H1 (cell line): ENCODE data around the gene TLCD3A. TPM values are rescaled to one million over a fixed set of nuclear protein-coding genes. Genes with fewer than 3 reads are reported as not detected.

Experiments
- CTCF ChIA-PET: fragments of 300-600 bp; sonication (Branson Sonifier 250); formaldehyde crosslinking; loops from one replicate; lab custom pipeline; 2021; ENCODE audit not compliant: partially characterized antibody; lab: Charles Lee
- POLR2A ChIA-PET: fragments of 300-600 bp; sonication (Branson Sonifier 250); formaldehyde crosslinking; loops from one replicate; lab custom pipeline; 2021; ENCODE audit warnings: inconsistent platforms; ENCODE audit not compliant: partially characterized antibody; lab: Charles Lee
- DNase-seq, 2 experiments: peaks; one replicate each; pipeline versions ENCODE4 v3.0.0 to v3.0.0-alpha.2; 2010 to 2022; ENCODE audit warnings: low spot score in 2 of 2, low read depth in 1 of 2, mixed read lengths in 1 of 2
- FAIRE-seq: peaks from 2 replicates; lab custom pipeline; 2011; peaks lifted over from hg19 to GRCh38; lab: Jason Lieb, UNC
- H2AFZ ChIP-seq: 2 replicates; pipeline ENCODE4 v1.8.1; 2012; ENCODE audit warnings: low read length, inconsistent platforms
- H2AK5ac ChIP-seq: 2 replicates; pipeline ENCODE4 v1.6.1; 2013; ENCODE audit warnings: low read depth, low read length
- H2BK120ac ChIP-seq: replicated peaks from 2 replicates; pipeline ENCODE3; 2013; ENCODE audit warnings: low read depth, low read length, inconsistent platforms
- H2BK12ac ChIP-seq: 2 replicates; pipeline ENCODE4 v1.6.1; 2013; ENCODE audit warnings: low read depth, low read length
- H2BK15ac ChIP-seq: 2 replicates; pipeline ENCODE4 v1.6.1; 2013; ENCODE audit warnings: low read length
- H2BK20ac ChIP-seq: 2 replicates; pipeline ENCODE4 v1.6.1; 2013; ENCODE audit warnings: low read length
- H2BK5ac ChIP-seq: 2 replicates; pipeline ENCODE4 v1.6.1; 2013; ENCODE audit warnings: low read depth, low read length
- H3K14ac ChIP-seq: 2 replicates; pipeline ENCODE4 v1.6.1; 2013; ENCODE audit warnings: inconsistent platforms; ENCODE audit not compliant: insufficient read length
- H3K18ac ChIP-seq: 2 replicates; pipeline ENCODE4 v1.6.1; 2013; ENCODE audit warnings: low read length; ENCODE audit errors: extremely low read depth
- H3K23ac ChIP-seq: 2 replicates; pipeline ENCODE4 v1.6.1; 2013; ENCODE audit warnings: inconsistent platforms; ENCODE audit not compliant: insufficient read length
- H3K23me2 ChIP-seq: 2 replicates; pipeline ENCODE4 v1.6.1; 2013; ENCODE audit warnings: low read depth, low read length
- H3K27ac ChIP-seq: 2 replicates; pipeline ENCODE4 v1.6.1; 2011; ENCODE audit warnings: low read depth, low read length, inconsistent platforms
- H3K27me3 ChIP-seq, 4 experiments: replicated peaks in 1 of 4; 1 replicate in 1 of 4; 2 replicates in 3 of 4; pipeline versions ENCODE4 v1.6.1 to v1.8.1; 2011 to 2013; ENCODE audit warnings: low read length in 3 of 4, mild to moderate bottlenecking in 3 of 4, inconsistent platforms in 2 of 4, mixed read lengths in 2 of 4, moderate library complexity in 1 of 4; ENCODE audit not compliant: control insufficient read depth in 3 of 4, insufficient read depth in 3 of 4; ENCODE audit errors: extremely low read depth in 1 of 4
- H3K36me3 ChIP-seq, 4 experiments: 2 replicates each; pipeline versions ENCODE4 v1.6.1 to v1.8.1; 2011 to 2013; ENCODE audit warnings: mild to moderate bottlenecking in 4 of 4, low read length in 3 of 4, moderate library complexity in 2 of 4, control low read depth in 1 of 4, inconsistent platforms in 1 of 4; ENCODE audit not compliant: insufficient read depth in 4 of 4, control insufficient read depth in 2 of 4
- H3K4ac ChIP-seq: replicated peaks from 2 replicates; pipeline ENCODE3; 2013; ENCODE audit warnings: low read length, low read depth, mixed read lengths, inconsistent platforms; ENCODE audit not compliant: insufficient read length
- H3K4me1 ChIP-seq, 4 experiments: replicated peaks in 1 of 4; 1 replicate in 1 of 4; 2 replicates in 3 of 4; pipeline versions ENCODE4 v1.6.1 to v1.8.1; 2011 to 2013; ENCODE audit warnings: low read length in 3 of 4, inconsistent platforms in 2 of 4, mixed read lengths in 1 of 4; ENCODE audit not compliant: insufficient read depth in 4 of 4, control insufficient read depth in 3 of 4
- H3K4me2 ChIP-seq, 2 experiments: 2 replicates each; pipeline versions ENCODE4 v1.6.1 to v1.8.1; 2011 to 2013; ENCODE audit warnings: low read depth in 2 of 2, low read length in 2 of 2, control low read depth in 1 of 2, inconsistent platforms in 1 of 2, mild to moderate bottlenecking in 1 of 2; ENCODE audit not compliant: insufficient read depth in 1 of 2
- H3K4me3 ChIP-seq, 4 experiments: fragments of 200-600, 300-600 bp in 1 of 4; sonication (generic), shearing (Covaris generic), sonication (Bioruptor Twin) in 1 of 4; 2 replicates each; pipeline versions ENCODE4 v1.5.1 to v1.8.1; 2011 to 2016; ENCODE audit warnings: low read length in 4 of 4, low read depth in 3 of 4, control low read depth in 2 of 4, inconsistent platforms in 2 of 4, mild to moderate bottlenecking in 2 of 4, mixed read lengths in 1 of 4, moderate library complexity in 1 of 4; ENCODE audit not compliant: insufficient read depth in 2 of 4; ENCODE audit errors: extremely low read depth in 1 of 4
- H3K56ac ChIP-seq: replicated peaks from 2 replicates; pipeline ENCODE3; 2013; ENCODE audit warnings: low read depth, mild to moderate bottlenecking, mixed read lengths, low read length, inconsistent platforms; ENCODE audit not compliant: insufficient read length
- H3K79me1 ChIP-seq: 2 replicates; pipeline ENCODE4 v1.6.1; 2013; ENCODE audit warnings: low read depth, low read length, control low read depth
- H3K79me2 ChIP-seq, 2 experiments: 2 replicates each; pipeline versions ENCODE4 v1.6.1 to v1.8.1; 2012 to 2013; ENCODE audit warnings: low read length in 2 of 2, mild to moderate bottlenecking in 2 of 2, inconsistent platforms in 1 of 2; ENCODE audit not compliant: insufficient read depth in 2 of 2, control insufficient read depth in 1 of 2
- H3K9ac ChIP-seq, 4 experiments: replicated peaks in 1 of 4; 1 replicate in 1 of 4; 2 replicates in 3 of 4; pipeline versions ENCODE4 v1.6.1 to v1.8.1; 2011 to 2013; ENCODE audit warnings: low read depth in 3 of 4, low read length in 3 of 4, control low read depth in 2 of 4, mild to moderate bottlenecking in 2 of 4, moderate library complexity in 2 of 4, inconsistent platforms in 1 of 4; ENCODE audit errors: extremely low read depth in 1 of 4
- H3K9me3 ChIP-seq, 2 experiments: 2 replicates each; pipeline versions ENCODE4 v1.6.1 to v1.8.1; 2012 to 2013; ENCODE audit warnings: mild to moderate bottlenecking in 2 of 2, moderate library complexity in 2 of 2, control low read depth in 1 of 2, inconsistent platforms in 1 of 2, low read depth in 1 of 2, low read length in 1 of 2, mixed read lengths in 1 of 2; ENCODE audit not compliant: insufficient read depth in 2 of 2
- H4K20me1 ChIP-seq, 2 experiments: replicated peaks in 1 of 2; 2 replicates each; pipeline versions ENCODE3 to v1.8.1; 2011 to 2013; ENCODE audit warnings: inconsistent platforms in 2 of 2, low read length in 2 of 2, mild to moderate bottlenecking in 1 of 2; ENCODE audit not compliant: insufficient read depth in 2 of 2, control insufficient read depth in 1 of 2
- H4K5ac ChIP-seq: 2 replicates; pipeline ENCODE4 v1.6.1; 2013; ENCODE audit warnings: low read length, low read depth, mixed read lengths, inconsistent platforms; ENCODE audit not compliant: insufficient read length
- H4K8ac ChIP-seq: 2 replicates; pipeline ENCODE4 v1.8.0; 2013; ENCODE audit warnings: mild to moderate bottlenecking, moderate library complexity, low read length, inconsistent platforms; ENCODE audit not compliant: insufficient read depth; ENCODE audit errors: extremely low read depth
- H4K91ac ChIP-seq: replicated peaks from 2 replicates; pipeline ENCODE3; 2013; ENCODE audit warnings: low read length, mixed read lengths, inconsistent platforms; ENCODE audit not compliant: insufficient read length
- BACH1 ChIP-seq: IDR thresholded peaks from 2 replicates; pipeline ENCODE4 v1.6.1; 2012; ENCODE audit warnings: low read length, improper control_type of control experiment
- BRCA1 ChIP-seq: IDR thresholded peaks from 2 replicates; pipeline ENCODE4 v1.6.1; 2012; ENCODE audit warnings: low read depth, low read length, improper control_type of control experiment
- CEBPB ChIP-seq: IDR thresholded peaks from 2 replicates; pipeline ENCODE4 v1.6.1; 2012; ENCODE audit warnings: low read depth, low read length
- CTCF ChIP-seq, 3 experiments: IDR thresholded peaks; 1 replicate in 2 of 3; 2 replicates in 1 of 3; pipeline versions ENCODE4 v1.5.1 to v1.6.1; 2011; ENCODE audit warnings: low read length in 3 of 3, mild to moderate bottlenecking in 3 of 3, inconsistent platforms in 2 of 3, low read depth in 1 of 3, moderate library complexity in 1 of 3; ENCODE audit not compliant: insufficient read depth in 1 of 3; ENCODE audit errors: control extremely low read depth in 1 of 3
- E2F6 ChIP-seq: IDR thresholded peaks from 2 replicates; pipeline ENCODE4 v1.6.1; 2012; ENCODE audit warnings: inconsistent platforms
- EZH2 ChIP-seq: fragments of 200-600 bp; sonication (generic); IDR thresholded peaks from 2 replicates; pipeline ENCODE4 v1.7.1; 2012; ENCODE audit warnings: low read depth, mild to moderate bottlenecking, moderate library complexity, low read length, inconsistent platforms; ENCODE audit not compliant: severe bottlenecking
- GTF2F1 ChIP-seq: IDR thresholded peaks from 2 replicates; pipeline ENCODE4 v1.6.1; 2012; ENCODE audit warnings: low read depth, low read length, improper control_type of control experiment, borderline replicate concordance
- SP1 ChIP-seq: IDR thresholded peaks from 2 replicates; pipeline ENCODE4 v1.6.1; 2011; ENCODE audit warnings: low read depth, low read length
- SP2 ChIP-seq: IDR thresholded peaks from 2 replicates; pipeline ENCODE4 v1.6.1; 2012; ENCODE audit warnings: mild to moderate bottlenecking, low read length, inconsistent platforms
- SUZ12 ChIP-seq: fragments of 200-600 bp; sonication (generic); IDR thresholded peaks from 2 replicates; pipeline ENCODE4 v1.6.1; 2012; ENCODE audit warnings: mild to moderate bottlenecking, inconsistent platforms, low read length, moderate library complexity, mixed read lengths
- TAF7 ChIP-seq: optimal IDR thresholded peaks from 2 replicates; pipeline ENCODE3; 2011; ENCODE audit warnings: low read depth, mild to moderate bottlenecking, inconsistent platforms, low read length, moderate library complexity, borderline replicate concordance
- TEAD4 ChIP-seq: IDR thresholded peaks from 2 replicates; pipeline ENCODE4 v1.6.1; 2012; ENCODE audit warnings: low read depth, low read length, inconsistent platforms, mixed read lengths
- WGBS, 2 experiments: shearing (Covaris generic) in 1 of 2; methylation state at CpG; one replicate each; pipeline versions ENCODE4 v1.1.6 to v1.1.7; 2013 to 2015; ENCODE audit warnings: low lambda C conversion rate in 2 of 2, mixed read lengths in 2 of 2, inconsistent platforms in 1 of 2, low coverage in 1 of 2, missing lambda C conversion rate in 1 of 2; ENCODE audit not compliant: insufficient replicate concordance in 2 of 2, insufficient coverage in 1 of 2, insufficient read length in 1 of 2; ENCODE audit errors: extremely low coverage in 1 of 2, missing lambda C conversion rate in 1 of 2; 5-methylcytosine and 5-hydroxymethylcytosine counted together
- polyA plus RNA-seq, 7 experiments: library from polyadenylated mRNA; depleted of rRNA in 3 of 7; stranded (reverse) in 5 of 7; unstranded in 2 of 7; fragments of >200 nt in 5 of 7; fragments of 200-250 nt in 2 of 7; gene quantifications; 1 replicate in 5 of 7; 2 replicates in 1 of 7; 4 replicates in 1 of 7; pipeline versions ENCODE4 v1.2.1 to v1.2.3, GENCODE V29; 2011 to 2013; ENCODE audit warnings: missing spikeins in 2 of 7, mixed read lengths in 2 of 7
- total RNA-seq: library from RNA; stranded (reverse); fragmentation: NEBNext Ultra II Directional; extraction: Animal tissue kit (Norgen Biotek cat#: 25700); gene quantifications from 2 replicates; pipeline ENCODE4 v1.2.1, GENCODE V29; 2021

TLCD3A gene
- total and polyA plus RNA-seq, 2 of the 8 experiments (the other 6 are each of a cell fraction or from before 2014, with no cell fraction given), result 26.1 to 48.8 TPM

GRCh38 chr17:725084-725483, 7.3 kb upstream of the TLCD3A start:
- no peak overlapping the region for H3K4me3 ChIP-seq
- 0 out of 2 replicates have a peak, but pooled peaks cover 2% of the 10 kb centered on the region for H3K79me1 ChIP-seq
- H4K91ac ChIP-seq, result no peak overlapping the region
- no peak overlapping the region for H2BK12ac ChIP-seq
- 98% methylated on average over 8 of the region's 14 CpGs; no CpG with 5 or more reads in 1 of the 2 experiments for WGBS, 2 experiments
- ChIA-PET POLR2A (interaction anchor here (1.3 kb wide), 1 partner anchor 13 kb away, joined by 4 read pairs; no protein-coding TSS in a partner anchor), CTCF (no interaction called here)
- no peak overlapping the region; the same call in 1 of the 2 replicates for H3K27ac ChIP-seq
- H2AK5ac ChIP-seq, result no peak overlapping the region
- H3K36me3 ChIP-seq, result no peaks in the 10 kb centered on the region
- H3K23me2 ChIP-seq, result no peaks in the 10 kb centered on the region
- no peak overlapping the region for H2BK120ac ChIP-seq
- no peak overlapping the region; a peak in 1 of 4 replicates for H3K4me2 ChIP-seq
- H3K4me1 ChIP-seq, result peaks cover 5 to 10% (median 10%) of the 10 kb centered on the region in 4 experiments; a peak in 6 of 7 replicates
- no peak overlapping the region for H2BK15ac ChIP-seq
- H3K9me3 ChIP-seq, result no peaks in the 10 kb centered on the region
- no peak overlapping the region for H2BK5ac ChIP-seq
- H3K23ac ChIP-seq, result no peak overlapping the region
- H3K4ac ChIP-seq, result no peak overlapping the region
- H4K20me1 ChIP-seq, result no peaks in the 10 kb centered on the region
- H3K9ac ChIP-seq, result no peak overlapping the region
- no peak overlapping the region for H4K5ac ChIP-seq
- no peak for FAIRE-seq
- no peak overlapping the region for H3K14ac ChIP-seq
- DNase-seq, result no peak
- H4K8ac ChIP-seq, result no peak overlapping the region
- no peak overlapping the region for H2BK20ac ChIP-seq
- no peaks in the 10 kb centered on the region for H3K79me2 ChIP-seq
- no peak overlapping the region for H2AFZ ChIP-seq
- H3K27me3 ChIP-seq, result no peaks in the 10 kb centered on the region
- H3K18ac ChIP-seq, result no peak overlapping the region
- no peak overlapping the region for H3K56ac ChIP-seq
- TF ChIP-seq BACH1 (no peak), TEAD4 (no peak), BRCA1 (no peak), SP2 (no peak), TAF7 (no peak), GTF2F1 (no peak), SP1 (no peak), SUZ12 (no peak), CEBPB (no peak), E2F6 (no peak), CTCF (IDR thresholded peaks at IDR 0.05; ENCODE audit: control extremely low read depth in 1 of 3, insufficient read depth in 1 of 3, low read depth in 1 of 3, low read length in 3 of 3) (no peak), EZH2 (no peak)
